Measurements from ENCODE around the gene DKC1.

DNA sequence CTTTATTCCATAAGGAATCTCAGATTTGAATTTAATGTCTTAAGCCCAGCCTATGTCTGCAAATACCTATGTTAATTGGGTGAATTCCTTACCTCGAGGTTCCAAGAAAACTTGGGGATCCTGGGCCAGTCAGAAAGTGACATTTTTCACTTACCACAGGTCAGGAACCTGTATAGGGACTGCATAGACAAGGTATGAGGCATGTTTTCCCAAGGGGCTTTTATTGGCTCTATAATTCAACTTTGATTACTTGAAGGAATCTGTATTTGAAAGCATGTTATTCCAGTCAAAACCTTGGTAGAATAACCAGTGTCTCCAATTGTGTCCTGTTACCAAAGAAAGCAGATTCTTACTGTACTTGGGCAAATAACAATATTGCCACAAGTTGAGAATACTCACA lies 51.1 kb downstream of the DKC1 start:
- no peak for TF ChIP-seq POLR2A (IDR thresholded peaks at IDR 0.05; ENCODE audit: low read depth, low read length)
- TF ChIP-seq, protein P1, sequence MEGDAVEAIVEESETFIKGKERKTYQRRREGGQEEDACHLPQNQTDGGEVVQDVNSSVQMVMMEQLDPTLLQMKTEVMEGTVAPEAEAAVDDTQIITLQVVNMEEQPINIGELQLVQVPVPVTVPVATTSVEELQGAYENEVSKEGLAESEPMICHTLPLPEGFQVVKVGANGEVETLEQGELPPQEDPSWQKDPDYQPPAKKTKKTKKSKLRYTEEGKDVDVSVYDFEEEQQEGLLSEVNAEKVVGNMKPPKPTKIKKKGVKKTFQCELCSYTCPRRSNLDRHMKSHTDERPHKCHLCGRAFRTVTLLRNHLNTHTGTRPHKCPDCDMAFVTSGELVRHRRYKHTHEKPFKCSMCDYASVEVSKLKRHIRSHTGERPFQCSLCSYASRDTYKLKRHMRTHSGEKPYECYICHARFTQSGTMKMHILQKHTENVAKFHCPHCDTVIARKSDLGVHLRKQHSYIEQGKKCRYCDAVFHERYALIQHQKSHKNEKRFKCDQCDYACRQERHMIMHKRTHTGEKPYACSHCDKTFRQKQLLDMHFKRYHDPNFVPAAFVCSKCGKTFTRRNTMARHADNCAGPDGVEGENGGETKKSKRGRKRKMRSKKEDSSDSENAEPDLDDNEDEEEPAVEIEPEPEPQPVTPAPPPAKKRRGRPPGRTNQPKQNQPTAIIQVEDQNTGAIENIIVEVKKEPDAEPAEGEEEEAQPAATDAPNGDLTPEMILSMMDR (conservative IDR thresholded peaks at IDR 0.05; ENCODE audit: low read depth, low read length), result no peak
- no peak for TF ChIP-seq SMC3 (IDR thresholded peaks at IDR 0.05; ENCODE audit: low read depth, low read length)
- no peak for TF ChIP-seq MAZ (IDR thresholded peaks at IDR 0.05; ENCODE audit: borderline replicate concordance, low read depth, low read length)
- TF ChIP-seq CEBPB (IDR thresholded peaks at IDR 0.05; ENCODE audit: low read depth, low read length), result no peak
- no peak for TF ChIP-seq RAD21 (IDR thresholded peaks at IDR 0.05; ENCODE audit: low read length)
- no peak for TF ChIP-seq BHLHE40 (IDR thresholded peaks at IDR 0.05; ENCODE audit: low read depth, low read length)
- TF ChIP-seq MXI1 (IDR thresholded peaks at IDR 0.05; ENCODE audit: borderline replicate concordance, low read depth, low read length), result no peak
- TF ChIP-seq RCOR1 (IDR thresholded peaks at IDR 0.05; ENCODE audit: insufficient replicate concordance, low read length), result no peak
- no peak for TF ChIP-seq FOS (IDR thresholded peaks at IDR 0.05; ENCODE audit: low read depth, low read length)
